Heart right ventricle (tissue), 16 donors: ENCODE measurements around the gene ANP32B. TPM values are rescaled to one million over a fixed set of nuclear protein-coding genes. Genes with fewer than 3 reads are reported as not detected.
A peak's percentile ranks its signal among the peaks of the same experiment; 100 is the strongest.

Source experiments
- ATAC-seq, 8 donors: fragments of 200-7000 bp; cut with Tn5 transposase; one replicate each; pipeline ENCODE4 v1.9.1; 2020; ENCODE audit warnings: mild to moderate bottlenecking in 8 of 8, moderate library complexity in 8 of 8, moderate number of reproducible peaks in 1 of 8
- DNase-seq, 2 donors: peaks; one replicate each; pipeline ENCODE4 v3.0.0-alpha.2; 2020
- H3K27ac ChIP-seq, 10 donors: fragments of 200-600 bp; sonication (generic) in 2 of 10; one replicate each; pipeline versions ENCODE4 v1.5.0 to v1.8.0; 2020 to 2022; ENCODE audit warnings: mild to moderate bottlenecking in 3 of 10
- H3K27me3 ChIP-seq, 7 donors: fragments of 200-600 bp; one replicate each; pipeline ENCODE4 v1.8.0; 2021 to 2022; ENCODE audit warnings: mild to moderate bottlenecking in 2 of 7
- H3K36me3 ChIP-seq, 9 donors: fragments of 200-600 bp; sonication (generic) in 1 of 9; one replicate each; pipeline versions ENCODE4 v1.5.0 to v1.8.0; 2020 to 2022; ENCODE audit warnings: mild to moderate bottlenecking in 2 of 9
- H3K4me1 ChIP-seq, 9 donors: fragments of 200-600 bp; sonication (generic) in 1 of 9; one replicate each; pipeline versions ENCODE4 v1.5.0 to v1.8.0; 2020 to 2022; ENCODE audit warnings: mild to moderate bottlenecking in 4 of 9
- H3K4me3 ChIP-seq, 10 donors: fragments of 200-600 bp; sonication (generic) in 2 of 10; one replicate each; pipeline versions ENCODE4 v1.5.0 to v1.8.0; 2020 to 2022; ENCODE audit warnings: mild to moderate bottlenecking in 7 of 10, moderate library complexity in 2 of 10
- H3K9me3 ChIP-seq, 11 donors: fragments of 200-600 bp in 10 of 11; sonication (generic) in 2 of 11; one replicate each; pipeline versions ENCODE4 v1.5.0 to v1.8.0; 2013 to 2022; ENCODE audit warnings: mild to moderate bottlenecking in 2 of 11, control low read depth in 1 of 11, moderate library complexity in 1 of 11
- CTCF ChIP-seq, 9 donors: fragments of 200-600 bp; sonication (generic) in 2 of 9; IDR thresholded peaks; one replicate each; pipeline versions ENCODE4 v1.5.0 to v1.8.0; 2021 to 2022; ENCODE audit warnings: antibody characterized with exemption in 9 of 9, mild to moderate bottlenecking in 5 of 9, moderate library complexity in 1 of 9
- WGBS, 2 donors: extraction: QIAGEN DNeasy Blood & Tissue Kit; methylation state at CpG; one replicate each; pipeline ENCODE4 v1.1.7; 2013; ENCODE audit warnings: inconsistent platforms in 1 of 2; 5-methylcytosine and 5-hydroxymethylcytosine counted together
- intact Hi-C, 10 donors: fragments of 100-400 bp; cut with DNase I; formaldehyde crosslinking; loops; one replicate each; pipeline versions ENCODE4 v1.11.1 to v1.14.2; 2022
- polyA plus RNA-seq, 2 donors: library from polyadenylated mRNA; stranded (reverse); fragments of 200-250 nt; gene quantifications; one replicate each; pipeline ENCODE4 v1.2.3, GENCODE V29; 2013
- total RNA-seq, 10 donors: library from RNA; stranded (reverse); fragmentation: NEBNext Ultra II Directional in 3 of 10; extraction: Animal tissue kit (Norgen Biotek cat#: 25700) in 3 of 10; gene quantifications; one replicate each; pipeline versions ENCODE4 v1.2.1 to v1.2.4, GENCODE V29; 2021 to 2023
- donor health status: Arrhythmogenic right ventricular cardiomyopathy.
- donor health status: ischemic (EF 13 %, LVEDD 7.1; RV severe dilation, severe dysfunction).
- donor health status: healthy with polysubstance abuse.
- donor health status: DM: no; HTN: yes; CAD: no.
- donor health status: DM: no; HTN: no; CAD: no.
- donor health status: ischemic (EF 25% LVEDD 6.9; RV normal size, moderate dysfunction).
- donor health status: ischemic (EF 25% LVEDD 5.7; RV mildly dilated, moderate dysfunction).
- donor health status: healthy.
- donor health status: DM: yes; HTN: yes; CAD: no.
- donor health status: Ischemic cardiomyopathy.
- donor health status: ischemic (EF 35%, LVEDD 5.7; RV mildly dilated, moderate dysfunction).
- donor health status: nonischemic (EF 11% LVEDD 7.7; RV severe dilation, severe dysfunction).
- donor health status: DM: yes; HTN: yes; CAD: no.
- donor health status: PGD.
- donor health status: ischemic (EF 29% LVEDD 5.4; RV normal size, mild dysfunction).
- donor health status: nonischemic (EF 23%, LVEDD 6.1; RV moderate dilation, normal function).

Gene ANP32B
- total and polyA plus RNA-seq, 12 donors: 48.2 to 69.3 (median 61.2) TPM

GRCh38 chr9:98020476-98021145 lies 37.5 kb downstream of the ANP32B start:
- H3K36me3 ChIP-seq: peaks cover 0 to 49% (median 17%) of the 10 kb centered on the region in 9 donors
- intact Hi-C loops: loop anchor here in 1 of 10 donors (10.0 kb wide), 1 partner anchor 86 kb away; the partner anchor contains the start of gene HEMGN
- no peaks in the 10 kb centered on the region for H3K9me3 ChIP-seq
- peaks cover 0 to 52% (median 23%) of the 10 kb centered on the region in 9 donors for H3K4me1 ChIP-seq
- DNase-seq (no peak), ATAC-seq (no peak)
- H3K27ac ChIP-seq: peak overlapping the region in 6 of 10 donors; percentile 19 to 85 (median 66)
- H3K27me3 ChIP-seq: no peaks in the 10 kb centered on the region
- TF ChIP-seq CTCF (IDR thresholded peaks at IDR 0.05): no peak
- H3K4me3 ChIP-seq: no peak overlapping the region
- 93 to 95% methylated on average over 8 of the region's 8 CpGs for WGBS, 2 donors

DNA sequence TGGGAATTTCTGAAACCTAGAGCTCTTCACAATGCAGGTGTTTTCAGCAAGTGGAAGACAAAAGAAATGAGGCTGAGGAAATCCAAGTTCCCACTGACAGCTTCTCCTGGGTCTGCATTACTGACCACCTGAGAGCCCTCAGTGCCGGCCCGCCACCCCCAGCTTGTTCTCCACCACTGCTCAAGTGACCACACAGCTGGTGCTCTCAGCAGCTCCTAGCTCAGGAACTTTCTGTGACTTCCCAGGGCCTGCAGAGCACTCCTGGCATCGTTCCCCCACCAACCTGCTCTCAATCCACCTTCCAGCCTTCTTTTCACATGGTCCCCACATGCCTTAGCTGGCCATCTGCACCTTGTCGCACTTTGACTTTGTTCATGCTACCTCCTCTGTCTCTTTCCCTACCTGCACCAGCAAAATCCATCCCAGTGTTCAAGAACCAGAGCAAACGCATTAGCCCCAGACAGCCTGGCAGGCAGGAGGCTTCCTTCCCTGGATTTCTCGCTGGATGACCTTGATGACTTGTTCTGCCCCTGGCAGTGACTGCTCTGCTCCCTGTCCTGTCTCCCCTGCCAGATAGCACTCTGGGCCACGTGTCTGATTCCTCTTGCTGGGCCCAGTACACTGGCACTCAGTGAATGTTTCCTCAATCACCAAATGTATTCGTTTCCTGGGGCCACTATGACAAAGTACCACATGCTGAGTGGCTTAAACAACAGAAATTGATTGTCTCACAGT lies 38.3 kb downstream of the ANP32B start:
- no peak for TF ChIP-seq CTCF (IDR thresholded peaks at IDR 0.05)
- H3K4me3 ChIP-seq: no peak overlapping the region
- H3K4me1 ChIP-seq: peaks cover 0 to 52% (median 23%) of the 10 kb centered on the region in 9 donors
- ATAC-seq (peak; percentile 81 to 96 (median 90)), DNase-seq (peak; percentile 51 to 64)
- intact Hi-C loops: loop anchor here in 1 of 10 donors (10.0 kb wide), 1 partner anchor 87 kb away; the partner anchor contains the start of gene HEMGN
- peaks cover 0 to 41% (median 9%) of the 10 kb centered on the region in 9 donors for H3K36me3 ChIP-seq
- H3K27ac ChIP-seq: peak overlapping the region; percentile 36 to 85 (median 70)
- no peaks in the 10 kb centered on the region for H3K9me3 ChIP-seq
- no peaks in the 10 kb centered on the region for H3K27me3 ChIP-seq
- whole genome bisulfite sequencing, 2 donors: 58 to 62% methylated on average over 8 of the region's 8 CpGs

- Histone ChIP-seq H3K36me3 (peaks cover 0 to 31% (median 8%) of the 10 kb centered on the region in 9 donors), H3K9me3 (no peaks in the 10 kb centered on the region), H3K4me1 (peaks cover 0 to 45% (median 19%) of the 10 kb centered on the region in 9 donors), H3K4me3 (no peak overlapping the region), H3K27me3 (no peaks in the 10 kb centered on the region), H3K27ac (peak overlapping the region in 9 of 10 donors; percentile 36 to 85 (median 70))
- TF ChIP-seq CTCF (IDR thresholded peaks at IDR 0.05): no peak
- DNase-seq (no peak), ATAC-seq (peak in 1 of 8 donors; percentile 16)
- intact Hi-C loops: loop anchor here in 1 of 10 donors (10.0 kb wide), 1 partner anchor 88 kb away; the partner anchor contains the start of gene HEMGN
- WGBS, 2 donors: 81 to 84% methylated on average over 8 of the region's 8 CpGs
Measured at GRCh38 chr9:98022447-98022846, 39.3 kb downstream of the ANP32B start.

DNA sequence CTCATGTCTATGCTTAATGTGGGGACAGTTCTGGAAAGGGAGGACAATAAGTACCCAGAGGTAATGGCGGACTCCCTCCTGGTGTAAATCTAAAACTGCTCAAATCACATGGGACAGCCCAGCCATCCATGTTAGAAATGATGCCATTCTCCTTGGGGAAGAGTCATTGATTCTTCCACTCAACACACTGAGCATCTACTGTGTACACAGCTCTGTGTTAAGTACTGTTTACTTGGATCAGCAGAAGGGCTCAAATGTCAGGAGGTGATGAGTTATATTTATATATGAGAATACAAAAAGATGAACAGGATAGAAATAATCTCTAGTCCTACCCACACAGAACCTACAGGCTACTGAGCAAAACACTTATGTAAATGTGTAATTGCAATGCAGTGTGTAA lies 41.6 kb downstream of the ANP32B start:
- no peak overlapping the region for H3K27ac ChIP-seq
- 96 to 98% methylated on average over 1 of the region's 1 CpG for WGBS, 2 donors
- intact Hi-C loops: loop anchor here in 1 of 10 donors (10.0 kb wide), 1 partner anchor 90 kb away; the partner anchor contains the start of gene HEMGN
- peaks cover 0 to 8% (median 0%) of the 10 kb centered on the region in 9 donors for H3K36me3 ChIP-seq
- no peaks in the 10 kb centered on the region for H3K27me3 ChIP-seq
- no peak for TF ChIP-seq CTCF (IDR thresholded peaks at IDR 0.05)
- ATAC-seq (no peak), DNase-seq (no peak)
- no peaks in the 10 kb centered on the region for H3K9me3 ChIP-seq
- peaks cover 0 to 33% (median 15%) of the 10 kb centered on the region in 9 donors for H3K4me1 ChIP-seq
- no peak overlapping the region for H3K4me3 ChIP-seq
